Lower lobe of right lung (tissue), 2 donors: ENCODE measurements around the gene ADCY5. TPM values are rescaled to one million over a fixed set of nuclear protein-coding genes. Genes with fewer than 3 reads are reported as not detected.

ENCODE experiments used
- ATAC-seq, 2 donors: fragments of 200-7000 bp; cut with Tn5 transposase; one replicate each; pipeline ENCODE4 v1.9.1; 2020 to 2022; ENCODE audit warnings: mild to moderate bottlenecking in 2 of 2, moderate library complexity in 2 of 2
- DNase-seq: peaks from one replicate; pipeline ENCODE4 v3.0.0-alpha.2; 2020
- H3K27ac ChIP-seq: fragments of 200-600 bp; one replicate; pipeline ENCODE4 v1.8.0; 2022
- H3K27me3 ChIP-seq: fragments of 200-600 bp; one replicate; pipeline ENCODE4 v1.8.0; 2022; ENCODE audit warnings: low read depth
- H3K36me3 ChIP-seq: fragments of 200-600 bp; one replicate; pipeline ENCODE4 v1.8.0; 2022; ENCODE audit warnings: mild to moderate bottlenecking
- H3K4me1 ChIP-seq: fragments of 200-600 bp; one replicate; pipeline ENCODE4 v1.8.0; 2022
- H3K4me3 ChIP-seq: fragments of 200-600 bp; one replicate; pipeline ENCODE4 v1.8.0; 2022; ENCODE audit warnings: mild to moderate bottlenecking
- H3K9me3 ChIP-seq: fragments of 200-600 bp; one replicate; pipeline ENCODE4 v1.8.0; 2022
- CTCF ChIP-seq: fragments of 200-600 bp; IDR thresholded peaks from one replicate; pipeline ENCODE4 v1.8.0; 2022; ENCODE audit warnings: antibody characterized with exemption, mild to moderate bottlenecking
- intact Hi-C: fragments of 100-400 bp; cut with DNase I; formaldehyde crosslinking; loops from one replicate; pipeline ENCODE4 v1.11.0; 2022
- total RNA-seq: library from RNA; stranded (reverse); fragmentation: NEBNext Ultra II Directional; extraction: Animal tissue kit (Norgen Biotek cat#: 25700); gene quantifications from one replicate; pipeline ENCODE4 v1.2.1, GENCODE V29; 2021
- donor health status: DM: no; HTN: yes; CAD: no; lungs with severe emphysema.

ADCY5 gene
- total RNA-seq, 1 donor from 2014 or later = 5.6 TPM

- H3K9me3 ChIP-seq = no peaks in the 10 kb centered on the region
- no peaks in the 10 kb centered on the region for H3K4me1 ChIP-seq
- TF ChIP-seq CTCF = no peak
- ATAC-seq (no peak), DNase-seq (no peak)
- H3K4me3 ChIP-seq = no peak overlapping the region
- no peak overlapping the region for H3K27ac ChIP-seq
- H3K27me3 ChIP-seq = peaks cover 6% of the 10 kb centered on the region
- H3K36me3 ChIP-seq = no peaks in the 10 kb centered on the region
- intact Hi-C loops = no loop called here
These were observed 8.9 kb downstream of the ADCY5 start for GRCh38 chr3:123439806-123440580.

- Histone ChIP-seq H3K4me1 (no peaks in the 10 kb centered on the region), H3K9me3 (no peaks in the 10 kb centered on the region), H3K27ac (no peak overlapping the region), H3K4me3 (no peak overlapping the region), H3K27me3 (peaks cover 3% of the 10 kb centered on the region), H3K36me3 (no peaks in the 10 kb centered on the region)
- intact Hi-C loops = no loop called here
- no peak for DNase-seq
- no peak for ATAC-seq
- no peak for TF ChIP-seq CTCF
These were observed 15.9 kb downstream of the ADCY5 start for GRCh38 chr3:123432832-123433523.

DNA sequence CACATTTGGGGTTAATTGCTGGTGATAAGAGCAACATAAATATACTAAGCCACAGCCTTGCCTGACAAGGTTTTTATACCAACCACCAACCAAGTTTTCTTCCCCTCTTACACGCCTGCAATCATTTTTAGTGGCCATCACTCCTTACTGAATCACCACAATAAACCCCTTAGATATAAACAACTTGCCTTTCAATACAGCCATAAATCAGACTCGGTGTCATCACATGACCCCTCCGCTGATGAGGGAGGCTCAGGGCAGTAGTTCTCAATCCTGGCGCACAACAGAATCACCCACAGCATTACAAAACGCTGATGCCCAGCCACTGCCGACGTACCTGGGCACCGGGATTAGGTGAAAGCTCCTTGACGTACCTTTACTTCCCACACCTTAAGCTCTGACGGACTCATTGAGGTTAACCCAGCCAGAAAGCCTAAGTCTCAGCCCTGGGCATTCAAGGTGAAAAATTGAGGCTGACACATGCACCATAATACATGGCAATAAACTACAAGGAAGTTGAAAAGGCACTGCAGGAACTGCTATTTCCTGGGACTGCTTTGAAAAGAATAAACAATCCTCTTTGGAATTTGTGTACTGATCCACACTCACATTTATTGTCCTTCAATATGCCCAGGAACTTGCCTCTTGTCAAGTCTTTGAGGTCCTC lies 17.1 kb downstream of the ADCY5 start:
- Histone ChIP-seq H3K36me3 (no peaks in the 10 kb centered on the region), H3K27ac (no peak overlapping the region), H3K4me1 (no peaks in the 10 kb centered on the region), H3K27me3 (peaks cover 3% of the 10 kb centered on the region), H3K4me3 (no peak overlapping the region), H3K9me3 (no peaks in the 10 kb centered on the region)
- intact Hi-C loops = no loop called here
- TF ChIP-seq CTCF = no peak
- ATAC-seq (no peak), DNase-seq (no peak)

DNA sequence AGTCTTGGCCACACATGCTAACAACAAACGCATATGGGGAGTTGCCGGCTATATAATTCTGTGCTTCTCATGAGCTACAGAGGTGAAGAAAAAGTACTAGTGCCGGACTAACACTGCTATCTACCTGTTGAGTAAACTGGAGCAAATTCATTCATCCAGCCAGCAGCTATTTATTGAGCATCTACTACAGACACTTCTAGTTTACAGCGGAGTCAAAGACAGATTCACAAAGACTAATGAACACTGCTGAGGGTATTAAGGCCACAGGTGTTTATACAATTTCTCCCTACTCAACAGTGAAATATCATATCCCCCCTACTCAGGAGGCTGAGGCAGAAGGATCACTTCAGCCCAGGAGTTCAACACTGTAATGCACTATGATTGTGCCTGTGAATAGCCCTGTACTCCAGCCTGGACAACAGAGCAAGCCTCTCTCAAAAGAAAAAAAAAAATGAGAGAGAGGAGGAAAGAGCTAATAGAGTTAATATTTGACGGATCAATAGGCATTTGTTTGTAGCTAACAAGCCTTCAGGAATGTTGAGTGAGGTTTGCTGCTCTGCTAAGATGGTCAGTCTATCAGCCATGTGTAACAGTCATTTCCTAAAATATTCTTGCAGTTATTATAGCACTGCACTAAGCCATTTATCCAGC lies 17.8 kb downstream of the ADCY5 start:
- Histone ChIP-seq H3K4me1 (no peaks in the 10 kb centered on the region), H3K4me3 (no peak overlapping the region), H3K27me3 (peaks cover 3% of the 10 kb centered on the region), H3K27ac (no peak overlapping the region), H3K36me3 (no peaks in the 10 kb centered on the region), H3K9me3 (no peaks in the 10 kb centered on the region)
- no peak for TF ChIP-seq CTCF
- DNase-seq (no peak), ATAC-seq (no peak)
- intact Hi-C loops = no loop called here

DNA sequence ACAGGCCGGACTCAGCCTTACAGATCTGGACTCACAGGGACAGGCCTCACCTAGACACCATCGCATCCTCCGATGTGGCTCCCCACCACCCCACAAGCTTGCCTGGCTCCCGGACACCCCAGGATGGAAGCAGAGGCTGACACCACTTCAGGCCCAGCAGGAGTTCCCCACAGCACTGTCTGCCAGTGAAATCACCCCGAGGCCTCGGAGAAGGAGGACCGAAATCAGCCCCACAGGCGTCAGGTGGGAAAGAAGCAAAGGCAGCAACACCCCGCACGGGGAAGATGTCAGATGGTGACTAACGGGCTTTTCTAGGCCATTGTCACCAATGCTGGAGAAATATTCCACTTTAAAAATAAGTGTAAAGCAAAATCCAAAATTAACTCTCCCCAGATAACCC lies 18.6 kb downstream of the ADCY5 start:
- ATAC-seq = no peak
- intact Hi-C loops = no loop called here
- no peak for DNase-seq
- Histone ChIP-seq H3K4me1 (no peaks in the 10 kb centered on the region), H3K36me3 (no peaks in the 10 kb centered on the region), H3K27ac (no peak overlapping the region), H3K9me3 (no peaks in the 10 kb centered on the region), H3K27me3 (peaks cover 3% of the 10 kb centered on the region), H3K4me3 (no peak overlapping the region)
- no peak for TF ChIP-seq CTCF
